Ovary (tissue), 9 donors: ENCODE results near the gene DECR2. TPM values are rescaled to one million over a fixed set of nuclear protein-coding genes. Genes with fewer than 3 reads are reported as not detected.

Experiments used
- DNase-seq, 5 donors: peaks; one replicate each; pipeline ENCODE4 v3.0.0-alpha.2; 2019 to 2020
- H3K27ac ChIP-seq, 2 donors: fragments of 200-600 bp; one replicate each; pipeline versions ENCODE4 v1.5.1 to v1.8.0; 2019 to 2022
- H3K27me3 ChIP-seq: fragments of 200-600 bp; one replicate; pipeline ENCODE4 v1.8.0; 2022
- H3K36me3 ChIP-seq: fragments of 200-600 bp; sonication (generic); one replicate; pipeline ENCODE4 v1.5.1; 2019
- H3K4me1 ChIP-seq: one replicate; pipeline ENCODE4 v1.8.1; 2013; ENCODE audit warnings: mild to moderate bottlenecking, moderate library complexity; ENCODE audit not compliant: insufficient read depth
- H3K4me3 ChIP-seq: fragments of 200-600 bp; sonication (generic); one replicate; pipeline ENCODE4 v1.5.1; 2017
- H3K9me3 ChIP-seq, 2 donors: fragments of 200-600 bp in 1 of 2; sonication (generic) in 1 of 2; one replicate each; pipeline versions ENCODE4 v1.5.1 to v1.8.1; 2013 to 2019; ENCODE audit warnings: mild to moderate bottlenecking in 1 of 2, moderate library complexity in 1 of 2
- CTCF ChIP-seq, 3 donors: fragments of 450-650 bp in 2 of 3; fragments of 200-600 bp in 1 of 3; IDR thresholded peaks; one replicate each; pipeline versions ENCODE4 v1.5.1 to v1.8.0; 2016 to 2022; ENCODE audit warnings: antibody characterized with exemption in 3 of 3, mild to moderate bottlenecking in 1 of 3
- EP300 ChIP-seq: sonication (generic); formaldehyde crosslinking; IDR thresholded peaks from one replicate; pipeline ENCODE4 v1.6.1; 2017; ENCODE audit warnings: antibody characterized with exemption
- POLR2A ChIP-seq: fragments of 450-650 bp; IDR thresholded peaks from one replicate; pipeline ENCODE4 v1.6.1; 2017; ENCODE audit warnings: antibody characterized with exemption, mild to moderate bottlenecking, moderate library complexity
- WGBS, 3 donors: extraction: QIAGEN DNeasy Blood & Tissue Kit in 1 of 3; methylation state at CpG; one replicate each; pipeline versions ENCODE4 v1.1.5 to v1.1.7; 2013 to 2017; 5-methylcytosine and 5-hydroxymethylcytosine counted together
- intact Hi-C, 4 donors: fragments of 100-400 bp; cut with DNase I; formaldehyde crosslinking; loops; one replicate each; pipeline versions ENCODE4 v1.11.0 to v1.15.1; 2022 to 2023
- polyA plus RNA-seq, 2 donors: library from polyadenylated mRNA; stranded (reverse); fragments of 200-250 nt in 1 of 2; fragments of 350-450 nt in 1 of 2; fragmentation: Illumina TruSeq in 1 of 2; extraction: RNeasy Lipid Tissue Mini Kit (QIAGEN cat#74804) in 1 of 2; gene quantifications; one replicate each; pipeline ENCODE4 v1.2.3, GENCODE V29; 2013 to 2014
- total RNA-seq, 7 donors: library from RNA; depleted of rRNA in 2 of 7; stranded (reverse); fragments of >200 nt in 2 of 7; fragmentation: NEBNext Ultra II Directional in 3 of 7; extraction: Animal tissue kit (Norgen Biotek cat#: 25700) in 3 of 7; gene quantifications; one replicate each; pipeline versions ENCODE4 v1.1.0 to v1.2.4, GENCODE V29; 2016 to 2023
- donor health status: DM: no; HTN: no; CAD: no; lungs with moderate emphysema.
- donor health status: DM: no; HTN: no; CAD: no.
- donor health status: Bipolar disorder and iron deficiency.
- donor health status: DM: yes; HTN: yes; CAD: no.
- donor health status: DM: no; HTN: no; CAD: no.
- donor health status: DM: yes; HTN: yes; CAD: no.

The DECR2 gene
- total and polyA plus RNA-seq, 9 donors = 2.1 to 23.7 (median 14.8) TPM

- intact Hi-C loops = loop anchor here in 2 of 4 donors (10.0 kb wide), 2 partner anchors 275 to 285 kb away; partner anchors contain the start of gene RHOT2 (in 1 of the 2)
- WGBS, 3 donors = 78 to 83% (median 83%) methylated on average over 27 of the region's 27 CpGs
Observed at GRCh38 chr16:379961-380761, 21.5 kb upstream of the DECR2 start.

GRCh38 chr16:380762-381011, 21.0 kb upstream of the DECR2 start:
- no peak for TF ChIP-seq POLR2A
- TF ChIP-seq CTCF (IDR thresholded peaks at IDR 0.05) = no peak
- no peak for TF ChIP-seq EP300
- DNase-seq = no peak
- H3K4me3 ChIP-seq = peak overlapping the region; percentile 63
- H3K27ac ChIP-seq = peak overlapping the region in 1 of 2 donors; percentile 30
- 8 to 9% (median 9%) methylated on average over 9 to 12 of the region's 12 CpGs for WGBS, 3 donors
- peaks cover 4% of the 10 kb centered on the region for H3K4me1 ChIP-seq
- H3K27me3 ChIP-seq = no peaks in the 10 kb centered on the region
- H3K9me3 ChIP-seq = no peaks in the 10 kb centered on the region
- no peaks in the 10 kb centered on the region for H3K36me3 ChIP-seq
- intact Hi-C loops = loop anchor here in 2 of 4 donors (10.0 kb wide), 2 partner anchors 274 to 284 kb away; partner anchors contain the start of gene RHOT2 (in 1 of the 2)

More at GRCh38 chr16:379961-380761, 21.5 kb upstream of the DECR2 start:
- Histone ChIP-seq H3K4me3 (peak overlapping the region; percentile 63), H3K27me3 (no peaks in the 10 kb centered on the region), H3K36me3 (no peaks in the 10 kb centered on the region), H3K27ac (no peak overlapping the region), H3K4me1 (peaks cover 4% of the 10 kb centered on the region), H3K9me3 (no peaks in the 10 kb centered on the region)
- DNase-seq = peak in 1 of 5 donors; percentile 27
- TF ChIP-seq EP300 (no peak), POLR2A (no peak)

- no peaks in the 10 kb centered on the region for H3K36me3 ChIP-seq
- no peaks in the 10 kb centered on the region for H3K9me3 ChIP-seq
- H3K4me3 ChIP-seq = peak overlapping the region; percentile 63
- intact Hi-C loops = loop anchor here in 2 of 4 donors (10.0 kb wide), 2 partner anchors 274 to 284 kb away; partner anchors contain the start of gene RHOT2 (in 1 of the 2)
- H3K27ac ChIP-seq = peak overlapping the region in 1 of 2 donors; percentile 30
- H3K4me1 ChIP-seq = peaks cover 4% of the 10 kb centered on the region
- WGBS, 3 donors = 0 to 3% (median 1%) methylated on average over 3 to 73 of the region's 73 CpGs
- TF ChIP-seq POLR2A (no peak), CTCF (IDR thresholded peaks at IDR 0.05) (no peak), EP300 (no peak)
- DNase-seq = peak in 3 of 5 donors; percentile 39 to 62 (median 51)
- H3K27me3 ChIP-seq = no peaks in the 10 kb centered on the region
Observed at GRCh38 chr16:381012-381788, 20.5 kb upstream of the DECR2 start.

- Histone ChIP-seq H3K9me3 (no peaks in the 10 kb centered on the region), H3K4me1 (peaks cover 4% of the 10 kb centered on the region), H3K27ac (peak within 1 kb of the TSS; percentile 30 to 33), H3K36me3 (no peaks in the 10 kb centered on the region), H3K27me3 (no peaks in the 10 kb centered on the region), H3K4me3 (peak within 1 kb of the TSS; percentile 63)
- TF ChIP-seq EP300 (no peak), CTCF (IDR thresholded peaks at IDR 0.05) (no peak), POLR2A (no peak)
- intact Hi-C loops = loop anchor here in 2 of 4 donors (10.0 kb wide), 2 partner anchors 273 to 283 kb away; partner anchors contain the start of gene RHOT2 (in 1 of the 2)
- DNase-seq = peak; percentile 56 to 75 (median 70)
- WGBS, 3 donors = 1 to 2% (median 1%) methylated on average over 39 to 120 of the region's 123 CpGs
Observed at GRCh38 chr16:381789-382717, 19.6 kb upstream of the DECR2 start, which contains the start of gene PGAP6. Gene PGAP6 (minus strand): TSS chr16:381978. CDS start chr16:381821, 157 bp downstream.
